Endothelial cell of umbilical vein (primary cell): Measurements from ENCODE around the gene CACNB4. TPM values are rescaled to one million over a fixed set of nuclear protein-coding genes. Genes with fewer than 3 reads are reported as not detected.

ENCODE experiments used
- BruUV-seq: library from RNA; stranded (reverse); fragments of 400-500 nt; replicated peaks from 2 replicates; lab custom pipeline; 2021; lab: Mats Ljungman, UMichigan
- CTCF ChIA-PET: fragments of 300-600, 350-600 bp; sonication (Branson Sonifier 250); formaldehyde crosslinking; loops from one replicate; lab custom pipeline; 2021; ENCODE audit warnings: antibody characterized with exemption, inconsistent platforms; lab: Charles Lee
- POLR2A ChIA-PET: fragments of 300-600, 350-600 bp; sonication (Branson Sonifier 250); formaldehyde crosslinking; loops from one replicate; lab custom pipeline; 2021; ENCODE audit warnings: antibody characterized with exemption, inconsistent platforms; lab: Charles Lee
- DNase-seq: peaks from one replicate; pipeline ENCODE4 v3.0.0-alpha.2; 2011; ENCODE audit warnings: low read depth, low spot score
- FAIRE-seq: peaks from 2 replicates; lab custom pipeline; 2011; peaks lifted over from hg19 to GRCh38; lab: Jason Lieb, UNC
- H2AFZ ChIP-seq: 2 replicates; pipeline ENCODE4 v1.6.0; 2012; ENCODE audit warnings: low read depth, low read length, control low read depth, inconsistent platforms
- H3K27ac ChIP-seq: 2 replicates; pipeline ENCODE4 v1.5.1; 2011; ENCODE audit warnings: low read depth, mild to moderate bottlenecking, control low read depth, low read length, moderate library complexity; ENCODE audit not compliant: insufficient read depth
- H3K27me3 ChIP-seq, 2 experiments: 2 replicates each; pipeline versions ENCODE4 v1.6.0 to v1.6.1; 2011; ENCODE audit warnings: low read length in 2 of 2, mixed read lengths in 1 of 2; ENCODE audit not compliant: control insufficient read depth in 2 of 2, insufficient read depth in 2 of 2
- H3K36me3 ChIP-seq, 2 experiments: 2 replicates in 1 of 2; 3 replicates in 1 of 2; pipeline ENCODE4 v1.5.1; 2011; ENCODE audit warnings: low read length in 2 of 2, mild to moderate bottlenecking in 1 of 2, moderate library complexity in 1 of 2; ENCODE audit not compliant: control insufficient read depth in 2 of 2, insufficient read depth in 2 of 2; ENCODE audit errors: extremely low read depth in 1 of 2
- H3K4me1 ChIP-seq: 3 replicates; pipeline ENCODE4 v1.5.1; 2011; ENCODE audit warnings: mild to moderate bottlenecking, low read length; ENCODE audit not compliant: control insufficient read depth, insufficient read depth; ENCODE audit errors: extremely low read depth
- H3K4me2 ChIP-seq: 2 replicates; pipeline ENCODE4 v1.6.1; 2011; ENCODE audit warnings: low read length, control low read depth, mixed read lengths; ENCODE audit not compliant: insufficient read depth
- H3K4me3 ChIP-seq, 3 experiments: fragments of 200-600 bp in 1 of 3; sonication (generic), shearing (Covaris generic) in 1 of 3; replicated peaks in 1 of 3; 2 replicates each; pipeline ENCODE4 v1.5.1; 2011 to 2016; ENCODE audit warnings: control low read depth in 3 of 3, low read length in 3 of 3, mild to moderate bottlenecking in 2 of 3, inconsistent platforms in 1 of 3, low read depth in 1 of 3, moderate library complexity in 1 of 3; ENCODE audit not compliant: insufficient read depth in 1 of 3
- H3K79me2 ChIP-seq: 2 replicates; pipeline ENCODE4 v1.6.0; 2012; ENCODE audit warnings: low read length, inconsistent platforms; ENCODE audit not compliant: control insufficient read depth, insufficient read depth
- H3K9ac ChIP-seq: replicated peaks from 2 replicates; pipeline ENCODE3; 2011; ENCODE audit warnings: low read length, control low read depth; ENCODE audit not compliant: insufficient read depth; ENCODE audit errors: extremely low read depth
- H3K9me1 ChIP-seq: replicated peaks from 3 replicates; pipeline ENCODE4 v1.6.0; 2011; ENCODE audit warnings: mild to moderate bottlenecking, low read length; ENCODE audit not compliant: control insufficient read depth, insufficient read depth; ENCODE audit errors: extremely low read depth
- H3K9me3 ChIP-seq: replicated peaks from 2 replicates; pipeline ENCODE4 v1.5.1; 2012; ENCODE audit warnings: low read length, inconsistent platforms; ENCODE audit not compliant: control insufficient read depth, insufficient read depth
- H4K20me1 ChIP-seq: replicated peaks from 2 replicates; pipeline ENCODE3; 2011; ENCODE audit warnings: mild to moderate bottlenecking, low read length; ENCODE audit not compliant: control insufficient read depth, insufficient read depth; ENCODE audit errors: extremely low read depth
- CTCF ChIP-seq, 2 donors: IDR thresholded peaks; 1 replicate in 1 of 2; 2 replicates in 1 of 2; pipeline ENCODE4 v1.5.1; 2011; ENCODE audit warnings: low read length in 2 of 2, mild to moderate bottlenecking in 2 of 2, moderate library complexity in 2 of 2, control low read depth in 1 of 2, inconsistent platforms in 1 of 2, low read depth in 1 of 2; ENCODE audit not compliant: insufficient read depth in 1 of 2; ENCODE audit errors: extremely low read depth in 1 of 2
- EZH2 ChIP-seq: IDR thresholded peaks from 2 replicates; pipeline ENCODE4 v1.6.1; 2012; ENCODE audit warnings: borderline replicate concordance, low read depth, mild to moderate bottlenecking, moderate library complexity, low read length, inconsistent platforms; ENCODE audit not compliant: severe bottlenecking
- FOS ChIP-seq: IDR thresholded peaks from 2 replicates; pipeline ENCODE4 v1.6.1; 2011; ENCODE audit warnings: mild to moderate bottlenecking, low read length, moderate library complexity, borderline replicate concordance; ENCODE audit not compliant: insufficient read depth
- GATA2 ChIP-seq: IDR thresholded peaks from 2 replicates; pipeline ENCODE4 v1.7.0; 2011; ENCODE audit warnings: low read depth, mild to moderate bottlenecking, moderate library complexity, mixed read lengths, low read length; ENCODE audit not compliant: insufficient read length, insufficient read depth
- JUN ChIP-seq: IDR thresholded peaks from 2 replicates; pipeline ENCODE4 v1.6.1; 2011; ENCODE audit warnings: borderline replicate concordance, low read depth; ENCODE audit not compliant: insufficient read length, insufficient read depth
- MYC ChIP-seq: IDR thresholded peaks from one replicate; pipeline ENCODE4 v1.6.1; 2011; ENCODE audit warnings: mild to moderate bottlenecking, low read depth, low read length
- POLR2A ChIP-seq: IDR thresholded peaks from 2 replicates; pipeline ENCODE4 v1.6.1; 2012; ENCODE audit warnings: low read depth, mild to moderate bottlenecking, control low read depth, low read length
- POLR2AphosphoS5 ChIP-seq: IDR thresholded peaks from 2 replicates; pipeline ENCODE4 v1.6.1; 2012; ENCODE audit warnings: low read depth, mild to moderate bottlenecking, control low read depth, low read length, moderate library complexity; ENCODE audit not compliant: insufficient read depth
- dilution Hi-C: fragments of 300-500 bp; cut with MboI; formaldehyde crosslinking; loops from one replicate; pipeline ENCODE4 v1.15.0; 2019; ENCODE audit warnings: low sequenced_read_pairs; ENCODE audit not compliant: extremely low pct_ligation_motif_present
- intact Hi-C: fragments of 100-400 bp; cut with micrococcal nuclease; formaldehyde crosslinking; loops from one replicate; pipeline ENCODE4 v1.10.0; 2022
- polyA plus RNA-seq, 4 experiments: library from polyadenylated mRNA; depleted of rRNA in 3 of 4; stranded (reverse) in 3 of 4; unstranded in 1 of 4; fragments of >200 nt; gene quantifications; 2 replicates each; pipeline versions ENCODE4 v1.2.1 to v1.2.3, GENCODE V29; 2011 to 2012; ENCODE audit warnings: missing spikeins in 1 of 4
- total RNA-seq: library from RNA; stranded (reverse); gene quantifications from 2 replicates; pipeline ENCODE4 v1.2.3, GENCODE V29; 2021
- TF ChIP-seq, protein P1 (sequence below): IDR thresholded peaks from 2 replicates; pipeline ENCODE4 v1.6.1; 2011; ENCODE audit not compliant: insufficient read depth, insufficient read length

CACNB4 gene
- total and polyA plus RNA-seq, 2 donors (not counting 3 experiments of a cell fraction or from before 2014, with no cell fraction given): 0.23 to 0.58 TPM

GRCh38 chr2:152075461-152076050, 23.3 kb downstream of the CACNB4 start:
- intact Hi-C loops: no loop called here
- dilution Hi-C loops: no loop called here
- TF ChIP-seq, protein P1, sequence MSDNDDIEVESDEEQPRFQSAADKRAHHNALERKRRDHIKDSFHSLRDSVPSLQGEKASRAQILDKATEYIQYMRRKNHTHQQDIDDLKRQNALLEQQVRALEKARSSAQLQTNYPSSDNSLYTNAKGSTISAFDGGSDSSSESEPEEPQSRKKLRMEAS: no peak
- TF ChIP-seq GATA2: no peak
- H3K4me1 ChIP-seq: no peaks in the 10 kb centered on the region
- no peaks in the 10 kb centered on the region for H3K79me2 ChIP-seq
- no peak overlapping the region for H3K4me3 ChIP-seq
- no peaks in the 10 kb centered on the region for H3K9me3 ChIP-seq
- FAIRE-seq (no peak), DNase-seq (no peak)
- no peaks in the 10 kb centered on the region for H3K36me3 ChIP-seq
- H3K9ac ChIP-seq: no peak overlapping the region
- POLR2A ChIA-PET: no interaction called here
- no peaks in the 10 kb centered on the region for H4K20me1 ChIP-seq
- no TSS peak for BruUV-seq
- H3K27me3 ChIP-seq: peaks cover 2 to 3% of the 10 kb centered on the region in 2 experiments
- no peak overlapping the region for H3K4me2 ChIP-seq
- CTCF ChIA-PET: interaction anchor here (1.4 kb wide), 1 partner anchor 22 kb away, joined by 3 read pairs; no protein-coding TSS in a partner anchor
- no peak overlapping the region for H2AFZ ChIP-seq
- H3K9me1 ChIP-seq: no peaks in the 10 kb centered on the region
- no peak overlapping the region for H3K27ac ChIP-seq

DNA sequence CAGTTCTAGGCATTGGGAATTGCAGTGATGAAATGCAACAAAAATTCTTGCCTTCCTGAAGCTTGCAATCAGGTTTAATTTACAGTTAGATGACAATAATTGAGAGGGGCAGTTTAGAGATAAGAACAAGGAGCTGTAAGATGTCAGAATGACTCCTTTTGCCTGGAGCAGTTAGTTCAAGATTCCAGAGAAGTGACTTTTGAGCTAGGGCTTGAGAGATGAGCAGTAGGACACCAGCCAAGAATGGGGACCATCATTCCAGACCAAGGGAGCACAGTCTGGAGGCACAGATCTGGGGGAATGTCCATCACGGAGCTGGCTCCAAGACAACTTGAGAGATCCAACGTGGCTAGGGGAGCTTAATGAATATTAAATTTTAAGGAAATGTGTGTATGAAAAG, 26.8 kb downstream of the CACNB4 start:
- no peaks in the 10 kb centered on the region for H3K79me2 ChIP-seq
- FAIRE-seq (no peak), DNase-seq (no peak)
- H3K27me3 ChIP-seq: peaks cover 1 to 2% of the 10 kb centered on the region in 2 experiments
- no peak for TF ChIP-seq MYC
- no peak for TF ChIP-seq EZH2
- no peak for TF ChIP-seq GATA2
- no peak for TF ChIP-seq CTCF (IDR thresholded peaks at IDR 0.05; ENCODE audit: extremely low read depth in 1 of 2, insufficient read depth in 1 of 2, low read depth in 1 of 2, low read length in 2 of 2)
- no peak for TF ChIP-seq POLR2AphosphoS5
- no peak for TF ChIP-seq FOS
- TF ChIP-seq JUN: no peak
- TF ChIP-seq, protein P1: no peak
- no peak for TF ChIP-seq POLR2A
- no peaks in the 10 kb centered on the region for H4K20me1 ChIP-seq
- no peak overlapping the region for H3K4me2 ChIP-seq
- H3K9me1 ChIP-seq: no peaks in the 10 kb centered on the region
- ChIA-PET CTCF (no interaction called here), POLR2A (no interaction called here)
- H3K9me3 ChIP-seq: no peaks in the 10 kb centered on the region
- no peak overlapping the region for H3K9ac ChIP-seq
- BruUV-seq: no TSS peak
- dilution Hi-C loops: no loop called here
- H3K4me3 ChIP-seq: no peak overlapping the region
- H3K36me3 ChIP-seq: no peaks in the 10 kb centered on the region
- no peak overlapping the region for H3K27ac ChIP-seq
- H2AFZ ChIP-seq: no peak overlapping the region
- intact Hi-C loops: no loop called here
- H3K4me1 ChIP-seq: no peaks in the 10 kb centered on the region
